GM12873 (cell line): ENCODE data around the gene KDM4B.

Experiments
- TF ChIP-seq, protein P1 (sequence below): IDR thresholded peaks from 2 replicates; pipeline ENCODE4 v1.5.1; 2012; ENCODE audit warnings: low read depth, mild to moderate bottlenecking, moderate library complexity, low read length, control low read depth; ENCODE audit not compliant: insufficient read depth; ENCODE audit errors: missing control alignments

KDM4B gene

DNA sequence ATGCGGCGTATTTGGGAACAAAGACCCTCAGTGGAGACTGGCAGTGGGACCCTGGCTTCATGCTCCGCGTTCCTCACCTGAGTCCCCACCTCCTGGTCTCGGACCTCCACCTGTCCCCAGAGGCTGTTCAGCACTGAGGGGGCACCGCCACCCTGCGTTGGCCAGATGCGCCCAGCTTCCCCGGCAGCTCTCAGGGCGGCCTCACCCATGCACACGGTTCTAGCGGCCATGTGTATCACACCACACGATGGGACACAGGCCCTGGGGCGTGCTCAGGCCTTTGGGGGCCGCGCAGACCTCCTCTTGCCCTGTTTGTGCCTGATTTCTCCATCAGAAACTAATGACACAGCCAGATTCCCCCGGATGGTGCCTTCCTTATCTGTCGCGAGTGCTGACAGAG, 138.1 kb downstream of the KDM4B start:
- TF ChIP-seq, protein P1, sequence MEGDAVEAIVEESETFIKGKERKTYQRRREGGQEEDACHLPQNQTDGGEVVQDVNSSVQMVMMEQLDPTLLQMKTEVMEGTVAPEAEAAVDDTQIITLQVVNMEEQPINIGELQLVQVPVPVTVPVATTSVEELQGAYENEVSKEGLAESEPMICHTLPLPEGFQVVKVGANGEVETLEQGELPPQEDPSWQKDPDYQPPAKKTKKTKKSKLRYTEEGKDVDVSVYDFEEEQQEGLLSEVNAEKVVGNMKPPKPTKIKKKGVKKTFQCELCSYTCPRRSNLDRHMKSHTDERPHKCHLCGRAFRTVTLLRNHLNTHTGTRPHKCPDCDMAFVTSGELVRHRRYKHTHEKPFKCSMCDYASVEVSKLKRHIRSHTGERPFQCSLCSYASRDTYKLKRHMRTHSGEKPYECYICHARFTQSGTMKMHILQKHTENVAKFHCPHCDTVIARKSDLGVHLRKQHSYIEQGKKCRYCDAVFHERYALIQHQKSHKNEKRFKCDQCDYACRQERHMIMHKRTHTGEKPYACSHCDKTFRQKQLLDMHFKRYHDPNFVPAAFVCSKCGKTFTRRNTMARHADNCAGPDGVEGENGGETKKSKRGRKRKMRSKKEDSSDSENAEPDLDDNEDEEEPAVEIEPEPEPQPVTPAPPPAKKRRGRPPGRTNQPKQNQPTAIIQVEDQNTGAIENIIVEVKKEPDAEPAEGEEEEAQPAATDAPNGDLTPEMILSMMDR: no peak

DNA sequence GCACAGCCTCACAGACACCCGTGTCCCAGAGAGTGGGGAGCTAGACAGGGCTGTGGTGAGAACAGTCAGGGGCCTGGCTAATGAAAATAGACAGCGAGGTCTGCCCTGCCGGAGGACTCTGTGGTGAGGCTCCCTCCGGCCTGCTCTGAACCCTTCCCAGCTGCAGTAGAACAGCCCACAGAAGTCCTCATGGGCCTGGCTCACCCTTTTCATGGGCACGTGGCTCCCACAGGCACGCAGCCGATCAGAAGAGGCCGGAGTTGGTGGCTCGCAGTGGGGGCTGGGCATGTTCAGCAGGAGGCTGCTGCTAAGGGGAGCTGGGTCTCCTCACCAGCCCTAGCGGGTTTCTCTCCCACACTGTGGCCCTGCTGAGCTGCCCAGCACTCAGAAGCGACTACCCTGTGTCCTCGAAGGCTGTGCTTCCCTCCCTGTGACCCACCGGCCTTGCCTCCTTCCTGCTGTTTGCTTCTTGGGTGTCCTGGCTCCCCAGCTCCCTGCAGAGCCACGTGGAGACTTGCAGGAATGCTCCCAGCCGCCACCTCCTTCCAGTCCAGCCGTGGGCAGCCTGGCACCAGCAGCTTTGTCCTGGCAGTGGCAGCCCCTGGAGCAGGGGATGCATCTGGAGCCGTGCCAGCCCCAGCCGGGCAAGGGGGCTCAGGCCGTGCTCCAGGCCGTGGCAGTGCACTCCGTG, 138.7 kb downstream of the KDM4B start:
- TF ChIP-seq, protein P1: no peak

DNA sequence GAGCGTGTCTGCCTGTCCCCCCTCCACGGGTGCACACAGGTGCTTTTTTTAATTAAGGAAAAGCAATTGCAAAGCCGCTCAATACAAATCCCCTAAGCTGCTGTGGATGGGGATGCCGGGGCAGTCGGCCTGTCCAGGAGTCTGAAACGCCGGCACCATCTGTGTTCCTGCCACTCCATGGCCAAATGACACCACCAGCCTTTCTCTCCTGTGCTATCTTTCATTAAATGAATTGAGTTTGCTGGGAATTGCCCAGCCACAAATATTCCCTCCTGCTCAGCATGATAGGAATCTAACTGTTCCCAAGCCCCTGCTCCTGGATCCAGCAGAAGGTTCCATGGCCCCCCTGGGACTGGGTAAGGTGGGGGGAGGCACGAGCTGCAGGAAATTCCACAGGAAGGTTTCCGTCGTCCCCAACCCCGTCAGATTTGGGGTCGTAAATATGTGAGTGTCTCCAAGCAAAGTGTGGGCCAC, 139.2 kb downstream of the KDM4B start:
- TF ChIP-seq, protein P1: no peak

DNA sequence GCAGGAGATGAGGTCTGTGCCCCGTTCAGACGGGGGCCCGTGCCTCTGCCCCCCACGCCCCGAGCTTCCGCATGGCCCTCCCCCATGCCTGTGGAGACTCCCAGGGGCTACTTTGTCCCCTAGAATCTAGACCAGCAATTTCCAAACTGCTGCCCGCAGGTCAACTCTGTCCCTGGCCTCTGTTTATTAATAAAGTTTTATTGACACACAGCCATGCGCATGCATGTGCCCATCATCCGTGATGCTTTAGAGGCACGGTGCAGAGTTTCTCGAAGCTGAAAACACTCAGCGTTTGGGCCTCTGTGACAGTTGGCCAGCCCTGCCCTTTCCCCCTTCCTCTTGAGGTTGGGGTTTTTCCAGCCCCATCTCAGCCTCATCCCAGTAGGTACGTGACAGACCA, 140.0 kb downstream of the KDM4B start:
- TF ChIP-seq, protein P1: no peak

DNA sequence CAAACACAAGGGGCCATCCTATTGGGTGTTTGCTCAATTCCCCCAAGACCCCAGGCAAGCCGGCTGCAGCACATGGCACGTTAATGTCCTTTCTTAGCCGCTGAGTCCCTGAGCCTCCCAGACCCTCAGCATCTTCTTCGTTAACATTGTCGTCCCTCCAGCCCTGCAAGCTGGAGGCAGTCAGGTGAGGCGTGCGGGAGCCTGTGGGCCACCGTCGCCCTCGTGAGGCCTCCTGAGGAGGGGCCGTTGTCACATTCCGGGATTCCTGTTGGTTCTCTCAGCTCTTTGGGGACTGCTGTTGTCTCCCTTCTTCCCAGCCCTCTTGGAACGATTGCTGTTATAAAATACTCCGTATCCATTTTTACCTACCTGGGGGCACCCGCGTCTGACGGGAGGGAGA, 140.6 kb downstream of the KDM4B start:
- TF ChIP-seq, protein P1: no peak

DNA sequence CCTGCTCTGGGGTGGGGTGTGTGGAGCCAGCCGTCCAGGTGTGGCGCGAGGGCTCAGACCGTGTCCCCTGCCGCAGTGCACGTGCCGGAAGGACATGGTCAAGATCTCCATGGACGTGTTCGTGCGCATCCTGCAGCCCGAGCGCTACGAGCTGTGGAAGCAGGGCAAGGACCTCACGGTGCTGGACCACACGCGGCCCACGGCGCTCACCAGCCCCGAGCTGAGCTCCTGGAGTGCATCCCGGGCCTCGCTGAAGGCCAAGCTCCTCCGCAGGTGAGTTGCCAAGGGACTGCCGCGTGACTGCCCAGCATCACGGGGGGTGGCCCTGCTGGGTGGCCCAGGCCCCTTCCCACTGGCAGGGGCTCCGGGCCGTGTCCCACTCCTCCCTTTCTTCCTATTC, 141.6 kb downstream of the KDM4B start:
- TF ChIP-seq, protein P1: no peak

DNA sequence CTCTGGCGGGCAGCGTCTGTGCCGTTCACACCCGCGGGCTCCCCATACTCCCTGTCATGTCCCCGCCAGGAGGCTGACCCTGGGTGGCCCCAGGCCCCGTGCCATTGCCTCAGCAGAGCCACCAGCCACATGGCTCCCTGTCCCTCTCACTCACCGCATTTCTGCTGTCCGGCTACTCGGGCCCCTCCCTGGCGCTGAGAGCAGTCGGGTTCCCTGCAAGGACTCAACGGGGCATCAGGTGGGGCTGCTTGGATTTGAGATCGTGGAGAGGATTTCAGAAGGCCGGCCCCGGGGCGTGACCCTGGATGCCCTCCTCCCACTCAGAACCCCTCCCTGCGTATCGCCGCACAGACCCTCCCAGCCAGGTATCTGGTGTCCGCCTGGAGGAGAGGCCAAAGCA, 142.1 kb downstream of the KDM4B start:
- TF ChIP-seq, protein P1: no peak
